NK-92 treated with Interleukin-12 subunit alpha and Interleukin-12 subunit beta, amount 100 ng/mL, for 24 hours (cell line): ENCODE data around the gene CLSTN3.

Experiments
- DNase-seq: peaks from one replicate; lab custom pipeline; 2025; lab: John Stamatoyannopoulos, UW

Gene CLSTN3

GRCh38 chr12:7129872-7130691 is at the start of gene CLSTN3:
Gene CLSTN3, plus strand, starts transcription at chr12:7130371. Its CDS starts 278 bp downstream, at chr12:7130649.
- peak; percentile 61 for DNase-seq

DNA sequence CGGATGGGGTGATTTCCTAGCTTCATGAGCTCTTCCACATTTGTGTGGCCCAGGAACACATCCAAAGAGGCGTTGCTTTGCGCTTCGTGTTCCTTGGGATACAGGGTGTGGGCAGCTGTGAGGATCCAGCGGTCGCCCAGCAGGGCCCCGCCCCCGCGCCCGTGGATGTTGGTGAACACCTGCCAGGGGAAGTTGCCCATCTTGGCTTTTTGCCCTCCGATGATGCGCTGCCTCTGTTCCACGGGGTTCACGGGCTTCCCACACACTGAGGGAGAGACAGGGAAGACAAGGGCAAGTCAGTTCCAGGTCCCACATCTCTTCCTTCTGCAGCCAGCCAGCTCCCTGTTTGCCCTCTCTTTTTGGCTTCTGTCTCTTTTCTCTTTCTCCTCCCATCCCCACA is 49.1 kb upstream of the CLSTN3 start:
- DNase-seq, result no peak

DNA sequence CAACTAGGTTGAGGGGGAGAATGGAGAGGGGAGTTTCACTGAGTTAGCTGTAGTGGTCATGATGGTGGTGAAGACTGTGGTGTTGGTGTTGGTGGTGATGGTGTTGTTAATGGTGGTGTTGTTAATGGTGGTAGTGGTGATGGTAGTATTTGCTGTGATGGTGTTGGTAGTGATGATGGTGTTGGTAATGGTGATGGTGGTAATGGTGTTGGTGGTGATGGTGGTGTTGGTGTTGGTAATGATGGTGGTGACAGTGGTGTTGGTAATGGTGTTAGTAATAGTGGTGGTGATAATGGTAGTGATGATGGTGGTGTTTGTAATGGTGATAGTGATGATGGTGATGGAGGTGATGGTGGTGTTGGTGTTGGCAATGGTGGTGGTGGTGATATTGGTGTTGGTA is 47.0 kb upstream of the CLSTN3 start:
- DNase-seq, result no peak

DNA sequence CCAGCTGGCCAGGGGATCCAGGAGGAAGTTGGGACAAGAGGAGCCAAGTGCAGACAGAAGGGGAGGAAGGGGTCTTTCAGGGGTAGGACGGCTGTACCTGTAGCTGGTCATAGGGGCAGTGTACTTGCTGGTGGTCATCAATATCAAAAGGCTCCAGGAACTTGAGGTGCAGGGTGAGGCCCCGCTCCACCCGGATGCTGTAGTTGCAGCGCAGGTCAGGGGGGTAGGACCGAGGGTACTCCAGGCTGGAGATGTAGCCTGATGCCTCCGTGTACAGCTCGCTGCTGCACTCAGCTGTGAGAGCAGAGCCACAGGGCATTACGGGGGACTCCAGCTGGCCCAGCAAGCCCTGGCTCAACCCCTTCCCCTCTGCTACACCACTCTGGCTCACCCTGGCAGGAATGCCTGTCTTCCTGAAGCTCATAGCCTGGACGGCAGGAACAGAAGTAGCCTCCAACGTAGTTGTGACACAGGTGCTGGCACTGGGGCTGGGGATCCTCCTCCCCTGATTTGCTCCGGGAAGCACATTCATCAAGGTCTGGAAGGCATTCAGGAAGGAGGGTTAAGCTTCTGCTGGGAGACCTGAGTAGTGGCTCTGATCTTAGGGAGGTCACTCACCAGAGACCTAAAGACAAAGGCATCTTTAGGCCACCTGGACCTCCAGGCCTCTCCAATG is 40.8 kb upstream of the CLSTN3 start:
- no peak for DNase-seq

GRCh38 chr12:7090222-7090998 is 39.8 kb upstream of the CLSTN3 start:
- DNase-seq, result no peak

GRCh38 chr12:7091171-7091570 is 39.0 kb upstream of the CLSTN3 start:
- DNase-seq, result no peak

DNA sequence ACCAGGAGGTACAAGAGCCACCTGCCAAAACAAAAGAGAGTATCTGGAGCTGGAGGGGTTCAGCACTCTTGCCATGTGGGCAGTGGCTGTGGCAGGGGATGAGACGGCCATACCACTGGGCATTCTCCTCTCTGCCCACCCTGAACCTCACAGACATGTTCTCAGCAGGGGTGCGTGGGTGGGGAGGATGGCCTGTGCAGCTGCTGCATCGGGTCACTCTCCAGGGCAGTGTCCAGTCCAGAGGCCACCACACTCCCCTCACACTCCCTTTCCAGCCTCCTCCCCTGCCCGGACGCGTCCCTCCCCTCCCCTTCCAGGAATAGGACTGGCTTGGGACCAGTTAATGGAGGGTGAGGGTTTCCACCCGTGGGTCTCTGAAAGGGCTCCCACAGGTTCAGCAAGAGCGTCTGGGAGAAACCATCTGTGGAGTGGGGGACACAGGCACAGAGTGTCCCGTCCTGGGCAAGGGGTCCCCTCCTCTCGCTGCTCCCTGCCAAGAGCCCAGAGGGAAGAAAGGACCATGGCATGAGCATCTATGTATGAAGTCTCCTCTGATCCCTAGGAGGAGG is 38.4 kb upstream of the CLSTN3 start:
- no peak for DNase-seq

DNA sequence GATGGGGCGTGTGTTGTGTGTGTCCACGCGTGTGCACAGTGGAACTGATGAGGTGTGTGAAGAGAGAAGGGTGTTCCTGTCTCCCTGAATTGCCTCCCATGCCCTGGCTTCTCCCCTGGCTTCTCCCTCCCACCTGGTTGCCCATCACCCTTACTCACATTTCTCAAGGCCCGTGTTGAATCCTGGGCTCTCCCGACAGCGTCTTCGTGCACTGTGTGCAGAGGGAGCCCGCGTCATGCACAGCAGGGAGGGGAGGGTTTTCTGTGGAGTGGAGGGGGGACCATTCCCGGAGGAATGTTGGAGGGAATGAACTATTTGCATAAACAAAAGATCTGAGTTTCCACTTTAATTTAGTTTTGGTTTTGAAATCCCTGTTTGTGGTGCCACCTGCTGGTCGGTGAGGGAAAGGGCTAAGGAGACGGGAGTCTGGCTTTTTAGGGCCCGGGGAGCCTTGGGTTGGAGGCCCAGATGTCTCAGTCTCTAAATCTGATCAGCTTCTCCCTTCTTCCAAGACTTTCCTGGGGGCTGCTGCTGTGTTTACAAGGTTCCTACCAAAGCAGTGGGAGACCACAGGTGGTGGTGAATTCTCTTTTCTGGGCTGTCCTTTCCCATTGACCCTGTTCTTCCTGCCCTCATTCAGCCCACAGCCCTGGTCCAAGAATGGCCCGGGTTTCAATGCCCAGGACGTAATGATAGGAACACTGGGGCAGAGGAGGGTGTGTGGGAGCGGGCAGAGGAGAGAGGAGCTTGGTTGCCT is 37.8 kb upstream of the CLSTN3 start, which contains the start of gene C1R:
Gene C1R, minus strand, starts transcription at position 217 of the 757 bp plus-strand sequence. Its CDS starts 57 bp downstream, at position 160.
- peak; percentile 7 for DNase-seq

DNA sequence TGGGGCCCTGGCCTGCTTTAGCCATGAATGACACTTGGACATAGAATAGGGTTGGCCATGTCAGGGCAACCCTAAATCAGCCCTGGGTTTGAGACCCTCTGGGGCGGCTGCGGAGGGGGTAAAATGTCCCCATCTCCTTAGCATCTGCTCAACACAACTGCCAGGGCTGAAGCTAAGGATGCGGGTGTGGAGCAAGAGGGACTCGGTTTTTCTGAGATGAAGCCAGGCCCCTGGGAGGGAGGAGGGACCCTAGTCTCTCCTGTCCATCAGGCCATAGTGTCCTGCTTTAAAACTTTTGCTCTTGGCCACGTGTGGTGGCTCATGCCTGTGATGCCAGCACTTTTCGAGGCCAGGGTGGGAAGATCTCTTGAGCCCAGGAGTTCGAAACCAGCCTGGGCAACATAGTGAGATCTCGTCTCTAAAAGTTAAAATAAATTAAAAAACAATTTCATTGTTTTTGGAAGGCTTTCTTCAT is 37.1 kb upstream of the CLSTN3 start:
- DNase-seq, result no peak

GRCh38 chr12:7093486-7093885 is 36.7 kb upstream of the CLSTN3 start:
- DNase-seq, result no peak

- no peak for DNase-seq
These were observed 36.3 kb upstream of the CLSTN3 start for GRCh38 chr12:7093892-7094291.

DNA sequence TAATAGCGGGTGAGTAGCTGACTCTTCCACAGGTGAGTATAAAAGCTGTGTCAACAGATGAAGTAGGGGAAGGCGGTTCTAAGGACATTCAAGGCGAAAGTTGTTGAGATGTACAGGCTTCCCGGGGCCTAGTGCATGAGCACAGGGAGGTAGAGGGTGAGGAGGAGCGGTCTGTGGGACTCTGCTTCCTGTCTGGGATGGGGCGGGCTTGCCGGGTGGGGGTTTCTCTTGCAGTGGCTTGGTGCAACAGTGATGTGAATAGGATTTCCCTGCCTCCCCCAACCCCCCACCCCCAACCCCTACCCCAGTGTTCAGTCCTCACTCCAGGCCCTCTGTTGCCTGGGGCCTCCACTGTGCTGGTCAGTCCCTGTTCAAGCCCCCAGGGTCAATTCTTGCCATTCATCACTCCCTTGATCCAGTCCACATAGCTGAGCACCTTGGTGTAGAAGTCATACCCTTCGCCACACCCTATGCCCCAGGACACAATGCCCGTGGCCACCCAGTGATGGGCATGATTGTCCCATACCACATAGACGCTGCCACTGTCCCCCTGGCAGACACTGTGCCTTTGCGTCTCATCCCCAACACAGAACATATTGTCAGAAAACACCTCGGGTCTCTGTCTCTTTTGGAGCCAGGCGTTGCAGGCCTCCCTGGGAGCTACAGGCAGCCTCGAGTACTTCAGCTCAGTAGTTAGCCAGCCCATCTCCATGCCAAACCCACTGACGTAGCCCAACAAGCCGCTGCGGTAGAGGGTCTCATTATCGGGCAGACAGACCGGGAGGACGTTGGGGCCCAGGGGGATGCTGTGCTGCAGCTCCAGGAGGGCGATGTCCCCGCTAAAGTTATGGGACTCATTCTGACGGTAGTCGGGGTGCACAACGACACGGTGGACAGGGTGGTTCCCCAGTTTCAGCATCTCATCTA is 33.9 kb upstream of the CLSTN3 start:
- DNase-seq, result no peak

DNA sequence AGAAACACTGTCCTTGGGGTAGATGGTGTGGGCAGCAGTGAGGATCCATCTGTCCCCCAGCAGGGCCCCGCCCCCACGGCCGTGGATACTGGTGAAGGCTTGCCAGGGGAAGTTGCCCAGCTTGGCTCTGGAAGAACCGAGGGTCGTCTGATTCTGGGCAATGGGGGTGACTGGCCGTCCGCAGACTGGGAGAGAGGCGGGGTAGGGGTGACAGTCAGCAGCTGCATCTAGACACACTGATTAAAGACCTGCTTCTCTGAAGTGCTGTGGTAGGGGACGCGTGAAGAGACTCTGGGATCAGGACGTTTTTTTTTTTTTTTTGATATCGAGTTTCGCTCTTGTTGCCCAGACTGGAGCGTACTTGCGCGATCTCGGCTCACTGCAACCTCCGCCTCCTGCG is 33.2 kb upstream of the CLSTN3 start:
- DNase-seq, result no peak

DNA sequence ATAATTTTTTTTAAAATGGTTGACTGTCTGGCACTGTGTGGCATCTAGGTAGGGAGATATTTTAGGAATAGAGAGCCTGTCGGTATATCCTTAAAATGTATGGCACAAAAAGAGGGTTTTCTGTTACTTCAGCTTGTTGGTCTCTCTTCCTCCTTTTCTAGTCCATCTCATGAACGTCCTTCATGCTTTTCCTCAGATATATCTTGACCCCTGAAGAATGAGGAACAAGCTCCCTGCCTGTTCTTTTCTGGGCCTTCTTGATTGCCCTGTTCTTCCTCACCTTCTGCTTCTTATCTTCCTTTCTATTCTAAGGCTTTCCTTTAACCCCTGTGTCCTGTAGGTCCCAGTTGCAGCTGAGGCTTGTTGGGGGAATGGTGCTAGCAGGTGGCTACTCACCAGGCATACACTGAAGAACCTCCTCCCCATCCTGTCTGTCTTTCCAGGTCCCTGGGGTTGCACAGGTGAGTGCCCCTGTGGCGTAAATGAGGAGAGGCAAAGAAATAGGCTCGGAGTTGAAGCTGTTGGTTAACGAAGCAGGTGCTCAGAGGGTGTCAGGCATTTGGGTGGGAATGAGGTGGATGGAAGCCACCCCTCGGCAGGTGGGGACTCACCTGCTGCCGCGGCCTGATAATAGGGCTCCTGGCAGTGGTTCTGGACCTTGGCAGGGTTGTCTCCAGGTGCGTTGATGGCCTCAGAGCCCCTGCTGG is 30.7 kb upstream of the CLSTN3 start:
- no peak for DNase-seq

- DNase-seq, result no peak
These were observed 29.9 kb upstream of the CLSTN3 start for GRCh38 chr12:7100239-7100638.

- DNase-seq, result no peak
These were observed 29.0 kb upstream of the CLSTN3 start for GRCh38 chr12:7101047-7101693.

GRCh38 chr12:7101694-7102131 is 28.5 kb upstream of the CLSTN3 start:
- no peak for DNase-seq

GRCh38 chr12:7102582-7102981 is 27.6 kb upstream of the CLSTN3 start:
- DNase-seq, result no peak
